ENCODE results near the gene SPRR3. TPM values are rescaled to one million over a fixed set of nuclear protein-coding genes. Genes with fewer than 3 reads are reported as not detected.

SPRR3 gene
- polyA plus RNA-seq, 3 donors, result not detected

GRCh38 chr1:153025797-153026196 is 24.2 kb downstream of the SPRR3 start:
- Histone ChIP-seq H2AFZ (ENCODE audit: insufficient read depth, low read depth, low read length, poor library complexity, severe bottlenecking) (no peak overlapping the region), H3K4me1 (ENCODE audit: control insufficient read depth in 1 of 2, insufficient read depth in 2 of 2, low read length in 2 of 2) (no peaks in the 10 kb centered on the region), H3K27me3 (ENCODE audit: control insufficient read depth in 2 of 2, insufficient read depth in 2 of 2, low read length in 2 of 2) (peaks cover 0 to 2% of the 10 kb centered on the region in 2 donors), H3K4me2 (replicated peaks; ENCODE audit: extremely low read depth, low read length, poor library complexity, severe bottlenecking) (no peak overlapping the region), H3K36me3 (replicated peaks in 1 of 2; ENCODE audit: control insufficient read depth in 1 of 2, insufficient read depth in 2 of 2, low read length in 2 of 2) (no peaks in the 10 kb centered on the region), H3K9me3 (replicated peaks in 1 of 2; ENCODE audit: control insufficient read depth in 1 of 2, insufficient read depth in 1 of 2, low read length in 2 of 2) (no peaks in the 10 kb centered on the region), H3K79me2 (ENCODE audit: insufficient read depth, low read length) (no peaks in the 10 kb centered on the region), H4K20me1 (ENCODE audit: insufficient read depth, low read length) (no peaks in the 10 kb centered on the region), H3K27ac (ENCODE audit: low read depth in 1 of 2, low read length in 2 of 2) (no peak overlapping the region), H3K9ac (ENCODE audit: insufficient read depth, low read length, poor library complexity, severe bottlenecking) (no peak overlapping the region), H3K4me3 (replicated peaks in 1 of 3; ENCODE audit: low read depth in 2 of 3, low read length in 3 of 3) (no peak overlapping the region)
- Mint-ChIP-seq H3K9me3 (peaks cover 0 to 4% (median 0%) of the 10 kb centered on the region in 7 donors), H3K27me3 (ENCODE audit: low read depth in 3 of 3) (peaks cover 2 to 6% (median 5%) of the 10 kb centered on the region in 3 donors), H3K36me3 (no peaks in the 10 kb centered on the region), H3K4me1 (no peaks in the 10 kb centered on the region), H3K27ac (no peak overlapping the region), H3K4me3 (no peak overlapping the region)
- TF ChIP-seq CTCF (IDR thresholded peaks at IDR 0.05), result no peak
- WGBS (ENCODE audit: insufficient coverage), result no CpG with 5 or more reads among the region's 1 CpG
- DNase-seq, result no peak
- intact Hi-C loops (cut with micrococcal nuclease), result no loop called here

GRCh38 chr1:153028766-153029165 is 27.2 kb downstream of the SPRR3 start:
- Histone ChIP-seq H3K27ac (ENCODE audit: low read depth in 1 of 2, low read length in 2 of 2) (no peak overlapping the region), H3K4me3 (replicated peaks in 1 of 3; ENCODE audit: low read depth in 2 of 3, low read length in 3 of 3) (no peak overlapping the region), H3K4me2 (replicated peaks; ENCODE audit: extremely low read depth, low read length, poor library complexity, severe bottlenecking) (no peak overlapping the region), H3K79me2 (ENCODE audit: insufficient read depth, low read length) (no peaks in the 10 kb centered on the region), H2AFZ (ENCODE audit: insufficient read depth, low read depth, low read length, poor library complexity, severe bottlenecking) (no peak overlapping the region), H3K9me3 (replicated peaks in 1 of 2; ENCODE audit: control insufficient read depth in 1 of 2, insufficient read depth in 1 of 2, low read length in 2 of 2) (no peaks in the 10 kb centered on the region), H4K20me1 (ENCODE audit: insufficient read depth, low read length) (no peaks in the 10 kb centered on the region), H3K27me3 (ENCODE audit: control insufficient read depth in 2 of 2, insufficient read depth in 2 of 2, low read length in 2 of 2) (peaks cover 0 to 2% of the 10 kb centered on the region in 2 donors), H3K4me1 (ENCODE audit: control insufficient read depth in 1 of 2, insufficient read depth in 2 of 2, low read length in 2 of 2) (no peaks in the 10 kb centered on the region), H3K36me3 (replicated peaks in 1 of 2; ENCODE audit: control insufficient read depth in 1 of 2, insufficient read depth in 2 of 2, low read length in 2 of 2) (no peaks in the 10 kb centered on the region), H3K9ac (ENCODE audit: insufficient read depth, low read length, poor library complexity, severe bottlenecking) (no peak overlapping the region)
- Mint-ChIP-seq H3K36me3 (no peaks in the 10 kb centered on the region), H3K4me3 (no peak overlapping the region), H3K27ac (no peak overlapping the region), H3K9me3 (peaks cover 0 to 4% (median 0%) of the 10 kb centered on the region in 7 donors), H3K4me1 (no peaks in the 10 kb centered on the region), H3K27me3 (ENCODE audit: low read depth in 3 of 3) (peaks cover 2 to 10% (median 2%) of the 10 kb centered on the region in 3 donors)
- WGBS (ENCODE audit: insufficient coverage), result no CpG with 5 or more reads among the region's 1 CpG
- no peak for TF ChIP-seq CTCF (IDR thresholded peaks at IDR 0.05)
- intact Hi-C loops (cut with micrococcal nuclease), result no loop called here
- no peak for DNase-seq

All from CD14-positive monocyte (primary cell).